Activated CD8-positive, alpha-beta memory T cell treated with anti-CD3 and anti-CD28 coated beads, Interleukin-2, amount 50 U/mL, for 4 hours (primary cell): ENCODE measurements around the gene PNCK.

ENCODE experiments used
- DNase-seq: peaks from one replicate; pipeline ENCODE4 v3.0.0-alpha.2; 2020

PNCK gene

GRCh38 chrX:153626025-153626633 is 47.5 kb downstream of the PNCK start:
- no peak for DNase-seq

- DNase-seq, result no peak
Observed at GRCh38 chrX:153625271-153626024, 48.2 kb downstream of the PNCK start.

- no peak for DNase-seq
Observed at GRCh38 chrX:153624196-153625091, 49.2 kb downstream of the PNCK start.

GRCh38 chrX:153623310-153624029 is 50.1 kb downstream of the PNCK start:
- DNase-seq, result no peak

GRCh38 chrX:153622661-153623309 is 50.8 kb downstream of the PNCK start:
- DNase-seq, result no peak

GRCh38 chrX:153621949-153622598 is 51.5 kb downstream of the PNCK start:
- DNase-seq, result no peak

- no peak for DNase-seq
Observed at GRCh38 chrX:153620576-153620975, 53.0 kb downstream of the PNCK start.
